HG03354 (cell line): ENCODE measurements around the gene MRPS35.

Experiments
- ATAC-seq: cut with Tn5 transposase; IDR thresholded peaks from one replicate; pipeline ENCODE4 v1.9.1; 2021; ENCODE audit warnings: mild to moderate bottlenecking; ENCODE audit not compliant: unreplicated experiment, poor library complexity, severe bottlenecking

Gene MRPS35

DNA sequence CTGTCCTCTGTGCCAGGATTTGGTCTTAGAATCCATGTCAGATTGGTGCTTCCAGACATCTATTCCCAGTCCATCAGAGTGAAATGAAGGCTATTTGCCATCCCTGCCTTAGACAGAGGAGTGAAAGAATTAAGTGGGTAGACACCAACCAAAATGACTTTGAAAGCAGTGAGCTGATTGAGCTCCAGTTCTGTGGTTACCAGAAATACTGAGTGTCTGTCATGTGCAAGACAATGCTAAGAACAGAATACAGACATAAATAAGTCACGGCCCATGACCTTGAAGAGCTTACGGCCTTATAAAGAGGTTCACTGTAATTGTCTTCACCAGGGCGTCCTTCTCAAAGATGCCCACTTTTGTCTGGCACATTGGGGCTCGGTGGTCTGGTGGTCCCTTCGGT lies 91.0 kb downstream of the MRPS35 start:
- ATAC-seq, result no peak

DNA sequence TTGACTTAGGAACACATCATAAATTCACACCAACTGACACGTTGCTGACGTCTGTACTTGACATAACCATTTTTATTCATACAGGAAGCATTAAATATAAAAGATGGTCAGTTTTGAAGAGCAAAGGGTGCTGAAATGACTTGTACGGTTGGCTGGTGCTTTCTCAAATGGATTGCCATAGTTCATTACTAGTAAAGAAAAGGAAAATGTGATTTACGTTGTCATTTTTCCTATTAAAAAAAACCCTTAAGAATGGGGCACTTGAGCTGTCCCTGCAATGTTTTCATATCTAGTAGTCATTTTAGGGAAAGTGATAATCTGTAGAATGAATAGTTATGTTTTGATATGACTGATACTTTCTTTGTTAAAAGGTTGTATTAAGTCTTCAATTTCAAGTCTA lies 91.9 kb downstream of the MRPS35 start:
- no peak for ATAC-seq

DNA sequence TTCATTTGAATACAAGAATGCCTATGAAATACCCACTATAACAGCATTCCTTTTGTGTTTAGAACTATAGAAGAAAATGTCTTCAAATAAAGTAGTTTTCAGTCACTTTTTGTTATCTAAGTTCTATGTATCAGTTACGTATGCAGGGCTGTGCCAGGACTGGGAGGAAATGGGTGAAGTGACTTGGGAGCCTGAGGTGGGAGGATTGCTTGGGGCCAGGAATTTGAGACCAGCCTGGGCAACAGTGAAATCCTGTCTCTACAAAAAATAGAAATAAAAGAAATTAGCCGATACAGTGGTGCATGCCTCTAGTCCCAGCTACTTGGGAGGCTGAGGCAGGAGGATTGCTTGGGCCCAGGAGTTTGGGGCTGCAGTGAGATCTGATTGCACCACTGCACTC lies 92.3 kb downstream of the MRPS35 start:
- ATAC-seq, result no peak

DNA sequence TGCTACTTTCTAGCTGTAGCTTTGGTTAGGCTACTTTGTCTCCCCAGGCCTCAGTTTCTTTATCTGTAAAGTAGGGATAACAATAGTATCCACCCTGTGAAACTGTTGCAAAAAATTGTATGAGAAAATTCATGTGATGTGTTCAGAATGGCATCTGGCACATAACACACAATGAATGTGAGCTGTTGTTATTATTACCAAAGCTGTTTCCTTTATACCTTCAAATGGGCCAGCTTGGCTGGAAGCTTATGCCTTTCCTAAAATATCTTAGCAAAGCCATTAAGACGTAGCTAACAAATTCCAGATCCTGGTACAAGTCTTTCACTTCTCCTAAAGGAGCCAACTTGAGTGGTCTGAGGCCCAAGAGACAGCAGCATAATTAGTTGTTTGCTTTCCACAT lies 94.6 kb downstream of the MRPS35 start:
- no peak for ATAC-seq
